Stimulated activated memory B cell treated with anti-CD40 and anti-IgM and Interleukin-4, amounts not matched to agents 10 μg/mL and 1 μg/mL and 100 μg/mL, for 72 hours (primary cell): ENCODE data around the gene KRTAP21-2.

ENCODE experiments used
- ATAC-seq: fragments of 150-1000 bp; cut with Tn5 transposase; 2 replicates; pipeline ENCODE4 v1.10.0; 2021
- H3K27ac Mint-ChIP-seq: one replicate; pipeline ENCODE4 v1.8.0; 2022; ENCODE audit warnings: mild to moderate bottlenecking, mixed read lengths
- H3K27me3 Mint-ChIP-seq: one replicate; pipeline ENCODE4 v1.8.0; 2022; ENCODE audit warnings: mixed read lengths
- H3K36me3 Mint-ChIP-seq: one replicate; pipeline ENCODE4 v1.8.0; 2022; ENCODE audit warnings: mixed read lengths
- H3K4me1 Mint-ChIP-seq: one replicate; pipeline ENCODE4 v1.8.0; 2022; ENCODE audit warnings: mixed read lengths
- H3K4me3 Mint-ChIP-seq: one replicate; pipeline ENCODE4 v1.8.0; 2022; ENCODE audit warnings: mild to moderate bottlenecking, moderate library complexity, mixed read lengths
- H3K9me3 Mint-ChIP-seq: one replicate; pipeline ENCODE4 v1.8.0; 2022; ENCODE audit warnings: mixed read lengths

Gene KRTAP21-2

DNA sequence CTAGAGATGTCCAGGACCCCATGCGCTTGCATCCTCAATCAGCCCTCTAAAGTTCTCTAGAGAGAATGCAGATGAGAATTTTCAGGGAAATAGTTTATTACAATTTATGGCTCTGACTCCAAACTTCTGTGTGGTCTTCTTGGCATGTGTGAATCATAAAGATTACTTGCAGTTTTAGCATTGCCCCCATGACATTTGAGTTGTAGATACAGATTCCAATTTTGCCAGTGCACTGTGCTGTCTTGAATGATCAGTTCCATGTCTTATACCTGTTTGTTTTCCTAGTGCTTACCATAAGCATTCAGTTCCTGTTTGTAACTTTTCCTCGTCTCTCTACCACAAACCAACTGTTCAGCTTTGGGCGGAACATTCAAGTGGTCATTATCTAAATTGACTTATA, 33.3 kb downstream of the KRTAP21-2 start:
- Mint-ChIP-seq H3K27me3 (no peaks in the 10 kb centered on the region), H3K4me3 (no peak overlapping the region), H3K36me3 (no peaks in the 10 kb centered on the region), H3K27ac (no peak overlapping the region), H3K9me3 (peaks cover 15% of the 10 kb centered on the region), H3K4me1 (no peaks in the 10 kb centered on the region)
- ATAC-seq = no peak

DNA sequence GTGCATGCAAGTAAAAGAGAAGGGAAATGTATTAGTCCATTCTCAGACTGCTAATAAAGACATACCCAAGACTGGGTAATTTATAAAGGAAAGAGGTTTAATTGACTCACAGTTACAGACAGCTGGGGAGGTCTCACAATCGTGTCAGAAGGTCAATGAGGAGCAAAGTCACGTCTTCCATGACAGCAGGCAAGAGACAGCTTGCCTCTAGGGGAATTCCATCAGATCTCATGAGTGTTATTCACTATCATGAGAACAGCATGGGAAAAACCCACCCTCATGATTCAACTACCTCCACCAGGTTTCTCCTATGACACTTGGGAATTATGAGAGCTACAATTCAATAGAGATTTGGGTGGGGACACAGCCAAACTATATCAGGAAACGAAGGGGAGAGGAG, 36.6 kb downstream of the KRTAP21-2 start:
- no peak overlapping the region for H3K27ac Mint-ChIP-seq
- H3K36me3 Mint-ChIP-seq = no peaks in the 10 kb centered on the region
- no peaks in the 10 kb centered on the region for H3K4me1 Mint-ChIP-seq
- no peaks in the 10 kb centered on the region for H3K27me3 Mint-ChIP-seq
- H3K4me3 Mint-ChIP-seq = no peak overlapping the region
- ATAC-seq = no peak
- peaks cover 13% of the 10 kb centered on the region for H3K9me3 Mint-ChIP-seq

DNA sequence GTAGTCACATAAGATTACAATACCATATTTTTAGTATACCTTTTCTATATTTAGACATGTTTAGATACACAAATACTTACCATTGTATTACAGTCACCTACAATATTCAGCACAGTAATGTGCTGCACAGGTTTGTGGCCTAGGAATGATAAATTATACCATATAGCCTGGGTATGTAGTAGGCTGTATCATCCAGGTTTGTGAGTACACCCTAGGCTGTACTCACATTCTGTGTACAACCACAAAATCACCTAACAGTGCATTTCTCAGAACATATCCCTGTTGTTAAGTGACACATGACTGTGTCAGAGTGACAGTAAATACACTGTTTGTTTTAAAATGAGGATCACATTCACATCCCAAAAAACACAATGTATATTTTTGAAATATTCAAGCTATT, 39.6 kb downstream of the KRTAP21-2 start:
- no peak overlapping the region for H3K27ac Mint-ChIP-seq

More for the DNA sequence above, 39.6 kb downstream of the KRTAP21-2 start:
- ATAC-seq = no peak
- Mint-ChIP-seq H3K4me1 (no peaks in the 10 kb centered on the region), H3K9me3 (peaks cover 6% of the 10 kb centered on the region), H3K27me3 (no peaks in the 10 kb centered on the region), H3K36me3 (no peaks in the 10 kb centered on the region), H3K4me3 (no peak overlapping the region)
